HepG2 (cell line): Measurements from ENCODE around the gene NFXL1. TPM values are rescaled to one million over a fixed set of nuclear protein-coding genes. Genes with fewer than 3 reads are reported as not detected.

Experiments used
- ATAC-seq: fragments of 200-7000 bp; cut with Tn5 transposase; 3 replicates; pipeline ENCODE4 v1.9.1; 2020; ENCODE audit warnings: mild to moderate bottlenecking, moderate library complexity
- BruUV-seq: library from RNA; stranded (reverse); fragments of 400-500 nt; replicated peaks from 2 replicates; lab custom pipeline; 2021; lab: Mats Ljungman, UMichigan
- CTCF ChIA-PET: fragments of 300-600 bp; formaldehyde crosslinking; extraction: SDS; loops from one replicate; lab custom pipeline; 2021; ENCODE audit warnings: low total read pairs, inconsistent platforms, low intra/inter-chr PET ratio; lab: Yijun Ruan, JAX
- POLR2A ChIA-PET: fragments of 350-600 bp; sonication (Branson Sonifier 250); formaldehyde crosslinking; loops from one replicate; lab custom pipeline; 2020; ENCODE audit warnings: antibody characterized with exemption, inconsistent platforms; lab: Yijun Ruan, JAX
- DNase-seq: peaks from one replicate; pipeline ENCODE4 v3.0.0-alpha.2; 2015; ENCODE audit warnings: low spot score
- FAIRE-seq: peaks from 3 replicates; lab custom pipeline; 2011; peaks lifted over from hg19 to GRCh38; lab: Jason Lieb, UNC
- H2AFZ ChIP-seq: one replicate; pipeline ENCODE4 v1.6.1; 2011; ENCODE audit warnings: low read length, inconsistent platforms
- H3K27ac ChIP-seq: fragments of 300-600 bp; 3 replicates; pipeline ENCODE4 v1.8.0; 2011; ENCODE audit warnings: mixed run types, mild to moderate bottlenecking, mixed read lengths, low read length, inconsistent platforms; ENCODE audit not compliant: insufficient read depth; ENCODE audit errors: extremely low read length
- H3K27me3 ChIP-seq, 2 experiments: fragments of 200-600 bp in 1 of 2; 2 replicates in 1 of 2; 3 replicates in 1 of 2; pipeline versions ENCODE4 v1.6.0 to v1.8.0; 2011; ENCODE audit warnings: low read length in 2 of 2, mild to moderate bottlenecking in 2 of 2, moderate library complexity in 2 of 2, inconsistent platforms in 1 of 2; ENCODE audit not compliant: insufficient read depth in 2 of 2, control insufficient read depth in 1 of 2
- H3K36me3 ChIP-seq, 2 experiments: fragments of 200-600 bp in 1 of 2; replicated peaks in 1 of 2; 2 replicates in 1 of 2; 3 replicates in 1 of 2; pipeline versions ENCODE4 v1.5.1 to v1.8.0; 2011; ENCODE audit warnings: low read length in 2 of 2, inconsistent platforms in 1 of 2; ENCODE audit not compliant: insufficient read depth in 2 of 2, control insufficient read depth in 1 of 2
- H3K4me1 ChIP-seq: 2 replicates; pipeline ENCODE4 v1.5.1; 2012; ENCODE audit warnings: low read length, inconsistent platforms; ENCODE audit not compliant: insufficient read depth
- H3K4me2 ChIP-seq: 2 replicates; pipeline ENCODE4 v1.6.0; 2011; ENCODE audit warnings: low read depth, low read length, inconsistent platforms
- H3K4me3 ChIP-seq, 3 experiments: fragments of 200-600 bp in 1 of 3; sonication (generic), shearing (Covaris generic) in 1 of 3; replicated peaks in 1 of 3; 2 replicates each; pipeline ENCODE4 v1.5.1; 2011 to 2016; ENCODE audit warnings: low read length in 3 of 3, inconsistent platforms in 2 of 3, low read depth in 2 of 3, mild to moderate bottlenecking in 2 of 3, control low read depth in 1 of 3, mixed read lengths in 1 of 3; ENCODE audit not compliant: insufficient read depth in 1 of 3
- H3K79me2 ChIP-seq: one replicate; pipeline ENCODE4 v1.6.1; 2011; ENCODE audit warnings: low read length, inconsistent platforms; ENCODE audit not compliant: insufficient read depth
- H3K9ac ChIP-seq: 2 replicates; pipeline ENCODE4 v1.6.0; 2011; ENCODE audit warnings: mild to moderate bottlenecking, low read depth, low read length, inconsistent platforms; ENCODE audit not compliant: insufficient read depth
- H3K9me3 ChIP-seq: 2 replicates; pipeline ENCODE4 v1.5.1; 2012; ENCODE audit warnings: mild to moderate bottlenecking, low read length
- H4K20me1 ChIP-seq: 2 replicates; pipeline ENCODE4 v1.6.0; 2011; ENCODE audit warnings: inconsistent platforms, mild to moderate bottlenecking, low read length, moderate library complexity; ENCODE audit not compliant: insufficient read depth
- ASH2L ChIP-seq: fragments of 300-600, 200-600 bp; sonication (generic); IDR thresholded peaks from 2 replicates; pipeline ENCODE4 v1.7.0; 2017; ENCODE audit warnings: low read depth, mild to moderate bottlenecking, moderate library complexity, mixed read lengths, low read length; ENCODE audit not compliant: insufficient read length
- HMGA1 ChIP-seq: sonication (generic); formaldehyde crosslinking; conservative IDR thresholded peaks from 2 replicates; pipeline ENCODE4 v1.4.0; 2020; ENCODE audit warnings: missing genetic modification reagents
- HNRNPK ChIP-seq: fragments of 200-400 bp; formaldehyde crosslinking; IDR thresholded peaks from 2 replicates; pipeline ENCODE4 v1.6.1; 2018; ENCODE audit warnings: low read length, low read depth, moderate library complexity, mild to moderate bottlenecking; ENCODE audit not compliant: poor library complexity, severe bottlenecking
- POLR2A ChIP-seq, 2 experiments: IDR thresholded peaks; 2 replicates each; pipeline ENCODE4 v1.6.1; 2011; ENCODE audit warnings: low read depth in 2 of 2, low read length in 2 of 2, mild to moderate bottlenecking in 1 of 2, moderate library complexity in 1 of 2; ENCODE audit not compliant: insufficient read depth in 1 of 2
- WGBS: methylation state at CpG from one replicate; pipeline ENCODE4 v1.1.6; 2017; ENCODE audit warnings: low lambda C conversion rate; 5-methylcytosine and 5-hydroxymethylcytosine counted together
- in situ Hi-C: cut with HindIII; loops from 2 replicates; pipeline ENCODE4 v1.10.0; 2017; ENCODE audit warnings: low pct_unique_long_range_greater_than_20kb; ENCODE audit not compliant: extremely low pct_ligation_motif_present
- intact Hi-C: fragments of 100-400 bp; cut with micrococcal nuclease; formaldehyde crosslinking; loops from one replicate; pipeline ENCODE4 v1.10.0; 2022; ENCODE audit not compliant: unreplicated experiment
- polyA plus RNA-seq, 8 experiments: library from polyadenylated mRNA; depleted of rRNA in 3 of 8; stranded (reverse) in 7 of 8; unstranded in 1 of 8; fragments of >200 nt; fragmentation: Illumina TruSeq in 4 of 8; extraction: Trizol in 4 of 8; gene quantifications; 2 replicates each; pipeline versions ENCODE4 v1.2.1 to v1.2.3, GENCODE V29; 2011 to 2016; ENCODE audit warnings: low read depth in 4 of 8, missing spikeins in 1 of 8, mixed read lengths in 1 of 8; ENCODE audit not compliant: insufficient read depth in 1 of 8
- total RNA-seq, 5 experiments: library from RNA; depleted of rRNA; stranded (reverse); fragments of >200 nt; fragmentation: Illumina TruSeq; extraction: Trizol; gene quantifications; 2 replicates each; pipeline ENCODE4 v1.2.3, GENCODE V29; 2016; ENCODE audit warnings: low read depth in 1 of 5
- TF ChIP-seq, protein P1 (sequence below): sonication (generic); formaldehyde crosslinking; IDR thresholded peaks from one replicate; pipeline ENCODE4 v1.5.1; 2020; ENCODE audit warnings: mild to moderate bottlenecking, missing genetic modification reagents; ENCODE audit errors: not compliant biosample characterization

NFXL1 gene
- total and polyA plus RNA-seq, 2 of the 13 experiments (the other 11 are each of a cell fraction or from before 2014, with no cell fraction given): 12.0 to 18.6 TPM

DNA sequence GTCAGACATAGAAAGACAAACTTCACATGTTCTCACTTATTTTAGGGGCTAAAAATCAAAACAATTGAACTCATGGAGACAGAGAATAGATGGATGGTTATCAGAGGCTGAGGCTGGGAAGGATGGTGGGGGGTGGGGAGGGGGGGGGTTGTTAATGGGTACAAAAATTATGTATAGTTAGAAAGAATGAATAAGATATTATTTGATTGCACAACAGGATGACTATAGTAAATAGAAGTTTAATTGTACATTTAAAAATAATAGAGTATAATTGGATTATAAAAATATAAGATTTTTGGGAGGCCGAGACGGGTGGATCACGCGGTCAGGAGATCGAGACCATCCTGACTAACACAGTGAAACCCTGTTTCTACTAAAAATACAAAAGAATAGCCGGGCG is 109.8 kb downstream of the NFXL1 start:
- H3K9me3 ChIP-seq: no peaks in the 10 kb centered on the region
- BruUV-seq: no TSS peak
- ATAC-seq: no peak
- H3K36me3 ChIP-seq: no peaks in the 10 kb centered on the region
- intact Hi-C loops (no loop called here), in situ Hi-C loops (no loop called here)
- H3K79me2 ChIP-seq: no peaks in the 10 kb centered on the region
- no peak overlapping the region for H3K4me3 ChIP-seq
- no peak overlapping the region for H2AFZ ChIP-seq
- no peak overlapping the region for H3K9ac ChIP-seq
- POLR2A ChIA-PET: no interaction called here
- CTCF ChIA-PET: no interaction called here
- no peak for FAIRE-seq
- 86% methylated on average over 7 of the region's 7 CpGs for WGBS
- no peak for DNase-seq
- H3K4me2 ChIP-seq: no peak overlapping the region
- H4K20me1 ChIP-seq: no peaks in the 10 kb centered on the region
- TF ChIP-seq POLR2A (IDR thresholded peaks at IDR 0.05; ENCODE audit: insufficient read depth in 1 of 2, low read depth in 2 of 2, low read length in 2 of 2) (no peak), ASH2L (no peak), HMGA1 (CRISPR knock-in tag) (no peak), HNRNPK (peak; percentile 79)
- TF ChIP-seq, protein P1, sequence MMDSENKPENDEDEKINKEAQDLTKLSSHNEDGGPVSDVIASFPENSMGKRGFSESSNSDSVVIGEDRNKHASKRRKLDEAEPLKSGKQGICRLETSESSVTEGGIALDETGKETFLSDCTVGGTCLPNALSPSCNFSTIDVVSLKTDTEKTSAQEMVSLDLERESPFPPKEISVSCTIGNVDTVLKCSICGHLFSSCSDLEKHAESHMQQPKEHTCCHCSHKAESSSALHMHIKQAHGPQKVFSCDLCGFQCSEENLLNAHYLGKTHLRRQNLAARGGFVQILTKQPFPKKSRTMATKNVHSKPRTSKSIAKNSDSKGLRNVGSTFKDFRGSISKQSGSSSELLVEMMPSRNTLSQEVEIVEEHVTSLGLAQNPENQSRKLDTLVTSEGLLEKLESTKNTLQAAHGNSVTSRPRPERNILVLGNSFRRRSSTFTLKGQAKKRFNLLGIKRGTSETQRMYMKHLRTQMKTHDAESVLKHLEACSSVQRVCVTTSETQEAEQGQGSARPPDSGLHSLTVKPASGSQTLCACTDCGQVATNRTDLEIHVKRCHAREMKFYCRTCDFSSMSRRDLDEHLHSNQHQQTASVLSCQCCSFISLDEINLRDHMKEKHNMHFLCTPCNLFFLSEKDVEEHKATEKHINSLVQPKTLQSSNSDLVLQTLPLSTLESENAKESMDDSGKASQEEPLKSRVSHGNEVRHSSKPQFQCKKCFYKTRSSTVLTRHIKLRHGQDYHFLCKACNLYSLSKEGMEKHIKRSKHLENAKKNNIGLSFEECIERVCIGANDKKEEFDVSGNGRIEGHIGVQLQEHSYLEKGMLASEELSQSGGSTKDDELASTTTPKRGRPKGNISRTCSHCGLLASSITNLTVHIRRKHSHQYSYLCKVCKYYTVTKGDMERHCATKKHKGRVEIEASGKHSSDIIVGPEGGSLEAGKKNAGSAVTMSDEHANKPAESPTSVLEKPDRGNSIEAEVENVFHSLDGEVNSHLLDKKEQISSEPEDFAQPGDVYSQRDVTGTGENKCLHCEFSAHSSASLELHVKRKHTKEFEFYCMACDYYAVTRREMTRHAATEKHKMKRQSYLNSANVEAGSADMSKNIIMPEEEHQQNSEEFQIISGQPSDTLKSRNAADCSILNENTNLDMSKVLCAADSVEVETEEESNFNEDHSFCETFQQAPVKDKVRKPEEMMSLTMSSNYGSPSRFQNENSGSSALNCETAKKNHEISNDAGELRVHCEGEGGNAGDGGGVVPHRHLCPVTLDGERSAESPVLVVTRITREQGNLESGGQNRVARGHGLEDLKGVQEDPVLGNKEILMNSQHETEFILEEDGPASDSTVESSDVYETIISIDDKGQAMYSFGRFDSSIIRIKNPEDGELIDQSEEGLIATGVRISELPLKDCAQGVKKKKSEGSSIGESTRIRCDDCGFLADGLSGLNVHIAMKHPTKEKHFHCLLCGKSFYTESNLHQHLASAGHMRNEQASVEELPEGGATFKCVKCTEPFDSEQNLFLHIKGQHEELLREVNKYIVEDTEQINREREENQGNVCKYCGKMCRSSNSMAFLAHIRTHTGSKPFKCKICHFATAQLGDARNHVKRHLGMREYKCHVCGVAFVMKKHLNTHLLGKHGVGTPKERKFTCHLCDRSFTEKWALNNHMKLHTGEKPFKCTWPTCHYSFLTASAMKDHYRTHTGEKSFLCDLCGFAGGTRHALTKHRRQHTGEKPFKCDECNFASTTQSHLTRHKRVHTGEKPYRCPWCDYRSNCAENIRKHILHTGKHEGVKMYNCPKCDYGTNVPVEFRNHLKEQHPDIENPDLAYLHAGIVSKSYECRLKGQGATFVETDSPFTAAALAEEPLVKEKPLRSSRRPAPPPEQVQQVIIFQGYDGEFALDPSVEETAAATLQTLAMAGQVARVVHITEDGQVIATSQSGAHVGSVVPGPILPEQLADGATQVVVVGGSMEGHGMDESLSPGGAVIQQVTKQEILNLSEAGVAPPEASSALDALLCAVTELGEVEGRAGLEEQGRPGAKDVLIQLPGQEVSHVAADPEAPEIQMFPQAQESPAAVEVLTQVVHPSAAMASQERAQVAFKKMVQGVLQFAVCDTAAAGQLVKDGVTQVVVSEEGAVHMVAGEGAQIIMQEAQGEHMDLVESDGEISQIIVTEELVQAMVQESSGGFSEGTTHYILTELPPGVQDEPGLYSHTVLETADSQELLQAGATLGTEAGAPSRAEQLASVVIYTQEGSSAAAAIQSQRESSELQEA (CRISPR knock-in tag): no peak
- H3K27ac ChIP-seq: no peak overlapping the region
- H3K4me1 ChIP-seq: peaks cover 18% of the 10 kb centered on the region; the same call in 1 of the 2 replicates
- H3K27me3 ChIP-seq: no peaks in the 10 kb centered on the region
